ENCODE results near the gene ALDH1A1. TPM values are rescaled to one million over a fixed set of nuclear protein-coding genes. Genes with fewer than 3 reads are reported as not detected.

Gene ALDH1A1
- total RNA-seq, 3 donors from 2014 or later (not counting 1 experiment from before 2014, with no cell fraction given): 0.57 to 1.7 TPM; not detected in 1

GRCh38 chr9:72919246-72919945, 33.5 kb downstream of the ALDH1A1 start:
- no peak for ATAC-seq
- Mint-ChIP-seq H3K4me3 (no peak overlapping the region), H3K27me3 (ENCODE audit: low read depth in 2 of 2) (peaks cover 4 to 8% of the 10 kb centered on the region in 2 donors), H3K9me3 (no peaks in the 10 kb centered on the region), H3K36me3 (no peaks in the 10 kb centered on the region), H3K4me1 (no peaks in the 10 kb centered on the region), H3K27ac (no peak overlapping the region)
- Histone ChIP-seq H3K27me3 (ENCODE audit: control insufficient read depth, insufficient read depth, low read length) (no peaks in the 10 kb centered on the region), H3K9me3 (ENCODE audit: control insufficient read depth, insufficient read depth, low read length) (no peaks in the 10 kb centered on the region), H3K36me3 (ENCODE audit: control insufficient read depth, insufficient read depth, low read length) (no peaks in the 10 kb centered on the region), H3K4me1 (ENCODE audit: control insufficient read depth, insufficient read depth, low read length) (no peaks in the 10 kb centered on the region), H3K27ac (ENCODE audit: low read length) (no peak overlapping the region), H3K4me3 (ENCODE audit: low read length) (no peak overlapping the region)
- intact Hi-C loops (cut with micrococcal nuclease): no loop called here
- TF ChIP-seq CTCF (IDR thresholded peaks at IDR 0.05): no peak
- WGBS (ENCODE audit: insufficient coverage): 81% methylated on average over 4 of the region's 4 CpGs
- DNase-seq: no peak

- Mint-ChIP-seq H3K9me3 (no peaks in the 10 kb centered on the region), H3K4me1 (no peaks in the 10 kb centered on the region), H3K27me3 (ENCODE audit: low read depth in 2 of 2) (peaks cover 4 to 8% of the 10 kb centered on the region in 2 donors), H3K27ac (no peak overlapping the region), H3K36me3 (no peaks in the 10 kb centered on the region), H3K4me3 (no peak overlapping the region)
- TF ChIP-seq CTCF (IDR thresholded peaks at IDR 0.05): no peak
- Histone ChIP-seq H3K9me3 (ENCODE audit: control insufficient read depth, insufficient read depth, low read length) (no peaks in the 10 kb centered on the region), H3K4me1 (ENCODE audit: control insufficient read depth, insufficient read depth, low read length) (no peaks in the 10 kb centered on the region), H3K4me3 (ENCODE audit: low read length) (no peak overlapping the region), H3K27me3 (ENCODE audit: control insufficient read depth, insufficient read depth, low read length) (no peaks in the 10 kb centered on the region), H3K27ac (ENCODE audit: low read length) (no peak overlapping the region), H3K36me3 (ENCODE audit: control insufficient read depth, insufficient read depth, low read length) (no peaks in the 10 kb centered on the region)
- ATAC-seq (no peak), DNase-seq (no peak)
- 100% methylated on average over 1 of the region's 1 CpG for WGBS (ENCODE audit: insufficient coverage)
- intact Hi-C loops (cut with micrococcal nuclease): no loop called here
Measured at GRCh38 chr9:72917892-72918509, 34.9 kb downstream of the ALDH1A1 start.

- no peak overlapping the region for H3K4me3 Mint-ChIP-seq
- no peak overlapping the region for H3K27ac Mint-ChIP-seq
- H3K9me3 ChIP-seq (ENCODE audit: control insufficient read depth, insufficient read depth, low read length): no peaks in the 10 kb centered on the region
- peaks cover 2 to 8% of the 10 kb centered on the region in 2 donors for H3K27me3 Mint-ChIP-seq (ENCODE audit: low read depth in 2 of 2)
- WGBS (ENCODE audit: insufficient coverage): 88% methylated on average over 5 of the region's 5 CpGs
- H3K27ac ChIP-seq (ENCODE audit: low read length): no peak overlapping the region
- H3K4me1 Mint-ChIP-seq: no peaks in the 10 kb centered on the region
- H3K27me3 ChIP-seq (ENCODE audit: control insufficient read depth, insufficient read depth, low read length): no peaks in the 10 kb centered on the region
- H3K4me1 ChIP-seq (ENCODE audit: control insufficient read depth, insufficient read depth, low read length): no peaks in the 10 kb centered on the region
- H3K4me3 ChIP-seq (ENCODE audit: low read length): no peak overlapping the region
- DNase-seq (no peak), ATAC-seq (no peak)
- H3K9me3 Mint-ChIP-seq: no peaks in the 10 kb centered on the region
- H3K36me3 ChIP-seq (ENCODE audit: control insufficient read depth, insufficient read depth, low read length): no peaks in the 10 kb centered on the region
- intact Hi-C loops (cut with micrococcal nuclease): no loop called here
- no peaks in the 10 kb centered on the region for H3K36me3 Mint-ChIP-seq
- TF ChIP-seq CTCF (IDR thresholded peaks at IDR 0.05): no peak
Measured at GRCh38 chr9:72915659-72916058, 37.2 kb downstream of the ALDH1A1 start.

All from natural killer cell (primary cell).